MM.1S (cell line): ENCODE measurements around the gene PRSS36.

ENCODE experiments used
- DNase-seq: peaks from one replicate; pipeline ENCODE4 v3.0.0-alpha.2; 2015
- H2AFZ ChIP-seq: fragments of 300-600 bp; sonication (generic); 2 replicates; pipeline ENCODE4 v1.6.0; 2016; ENCODE audit warnings: antibody characterized with exemption, low read length
- H3F3A ChIP-seq: fragments of 300-600 bp; sonication (generic); 2 replicates; pipeline ENCODE4 v1.6.1; 2016; ENCODE audit warnings: mild to moderate bottlenecking, antibody characterized with exemption, low read length, moderate library complexity, mixed read lengths; ENCODE audit not compliant: insufficient read depth
- H3K27ac ChIP-seq: fragments of 300-600 bp; sonication (generic); 2 replicates; pipeline ENCODE4 v1.5.1; 2016; ENCODE audit warnings: mild to moderate bottlenecking, low read length
- H3K27me3 ChIP-seq: fragments of 300-600 bp; sonication (generic); replicated peaks from 2 replicates; pipeline ENCODE4 v1.6.0; 2016; ENCODE audit warnings: low read length; ENCODE audit not compliant: insufficient read depth
- H3K36me3 ChIP-seq: fragments of 300-600 bp; sonication (generic); replicated peaks from 2 replicates; pipeline ENCODE4 v1.6.1; 2016; ENCODE audit warnings: mild to moderate bottlenecking, low read length, mixed read lengths; ENCODE audit not compliant: insufficient read depth
- H3K4me1 ChIP-seq: fragments of 300-600 bp; sonication (generic); 2 replicates; pipeline ENCODE4 v1.6.1; 2016; ENCODE audit warnings: low read length, mixed read lengths
- H3K4me2 ChIP-seq: fragments of 300-600 bp; sonication (generic); 2 replicates; pipeline ENCODE4 v1.6.0; 2016; ENCODE audit warnings: low read depth, low read length
- H3K4me3 ChIP-seq: fragments of 300-600 bp; sonication (generic); 2 replicates; pipeline ENCODE4 v1.5.1; 2016; ENCODE audit warnings: low read length, mixed read lengths
- H3K79me2 ChIP-seq: fragments of 300-600 bp; sonication (generic); 2 replicates; pipeline ENCODE4 v1.6.1; 2016; ENCODE audit warnings: mixed run types, low read length, mixed read lengths
- H3K9ac ChIP-seq: fragments of 300-600 bp; sonication (generic); 2 replicates; pipeline ENCODE4 v1.6.1; 2016; ENCODE audit warnings: low read length, mixed read lengths
- H3K9me2 ChIP-seq: fragments of 300-600 bp; sonication (generic); replicated peaks from 2 replicates; pipeline ENCODE4 v1.6.1; 2016; ENCODE audit warnings: mild to moderate bottlenecking, low read length, mixed read lengths; ENCODE audit not compliant: insufficient read depth
- H3K9me3 ChIP-seq: fragments of 300-600 bp; sonication (generic); replicated peaks from 2 replicates; pipeline ENCODE4 v1.6.1; 2016; ENCODE audit warnings: mild to moderate bottlenecking, low read length, mixed read lengths; ENCODE audit not compliant: insufficient read depth
- H4K20me1 ChIP-seq: fragments of 300-600 bp; sonication (generic); 2 replicates; pipeline ENCODE4 v1.6.1; 2016; ENCODE audit warnings: mild to moderate bottlenecking, low read length, moderate library complexity, mixed read lengths; ENCODE audit not compliant: insufficient read depth
- CTCF ChIP-seq: fragments of 300-600 bp; sonication (generic); IDR thresholded peaks from 2 replicates; pipeline ENCODE4 v1.5.1; 2016; ENCODE audit warnings: antibody characterized with exemption, low read length, mixed read lengths
- EZH2 ChIP-seq: fragments of 300-600 bp; sonication (generic); optimal IDR thresholded peaks from 2 replicates; pipeline ENCODE3; 2017; ENCODE audit warnings: low read depth, mild to moderate bottlenecking, antibody characterized with exemption, low read length, mixed read lengths
- EZH2phosphoT487 ChIP-seq: fragments of 300-600 bp; sonication (generic); IDR thresholded peaks from 2 replicates; pipeline ENCODE4 v1.6.1; 2018; ENCODE audit warnings: antibody characterized with exemption, low read length

The PRSS36 gene

GRCh38 chr16:31187808-31188189, 37.9 kb upstream of the PRSS36 start:
- Histone ChIP-seq H3K27ac (no peak overlapping the region), H3K27me3 (no peaks in the 10 kb centered on the region), H2AFZ (no peak overlapping the region), H3K4me3 (no peak overlapping the region), H3K79me2 (peaks cover 77% of the 10 kb centered on the region), H4K20me1 (peaks cover 20% of the 10 kb centered on the region), H3K4me2 (no peak overlapping the region), H3K9me3 (no peaks in the 10 kb centered on the region), H3K36me3 (peaks cover 58% of the 10 kb centered on the region), H3K9me2 (no peaks in the 10 kb centered on the region), H3F3A (peaks cover 7% of the 10 kb centered on the region; the same call in 1 of the 2 replicates), H3K9ac (no peak overlapping the region), H3K4me1 (no peaks in the 10 kb centered on the region)
- TF ChIP-seq EZH2 (no peak), EZH2phosphoT487 (no peak), CTCF (no peak)
- DNase-seq: no peak

- Histone ChIP-seq H3K27ac (no peak overlapping the region), H3K9ac (no peak overlapping the region), H3K79me2 (peaks cover 82% of the 10 kb centered on the region), H3K36me3 (peaks cover 62% of the 10 kb centered on the region), H2AFZ (no peak overlapping the region), H3K4me1 (no peaks in the 10 kb centered on the region), H3K9me2 (no peaks in the 10 kb centered on the region), H3F3A (peaks cover 7% of the 10 kb centered on the region; the same call in 1 of the 2 replicates), H3K9me3 (no peaks in the 10 kb centered on the region), H3K27me3 (no peaks in the 10 kb centered on the region), H4K20me1 (peaks cover 26% of the 10 kb centered on the region), H3K4me2 (no peak overlapping the region), H3K4me3 (no peak overlapping the region)
- DNase-seq: no peak
- TF ChIP-seq CTCF: no peak
- no peak for TF ChIP-seq EZH2phosphoT487
- TF ChIP-seq EZH2: no peak
Observed at GRCh38 chr16:31186930-31187807, 37.3 kb upstream of the PRSS36 start.

DNA sequence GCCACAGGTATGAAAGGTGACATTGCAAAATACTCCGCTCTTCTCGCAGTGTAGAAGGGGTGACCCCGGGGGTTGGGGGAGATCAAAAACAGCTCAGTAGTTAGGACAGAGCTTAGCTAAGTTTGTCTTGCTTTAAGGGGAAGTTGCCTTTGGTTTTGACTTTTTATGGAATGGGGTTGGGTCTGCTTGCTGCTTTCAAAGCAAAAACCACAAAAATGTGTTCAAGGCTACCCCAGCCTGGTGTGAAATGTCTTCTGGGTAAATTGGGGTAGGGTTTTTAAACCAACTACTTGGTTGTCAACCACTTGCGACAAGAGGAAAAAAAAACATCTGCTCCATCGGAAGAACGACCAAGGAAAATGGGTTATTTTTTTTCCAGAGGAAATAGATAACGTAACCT, 36.3 kb upstream of the PRSS36 start:
- no peaks in the 10 kb centered on the region for H3K9me2 ChIP-seq
- H4K20me1 ChIP-seq: peaks cover 36% of the 10 kb centered on the region
- H3K79me2 ChIP-seq: peaks cover 89% of the 10 kb centered on the region
- H3K4me2 ChIP-seq: no peak overlapping the region
- TF ChIP-seq EZH2 (no peak), CTCF (no peak), EZH2phosphoT487 (no peak)
- H3F3A ChIP-seq: peaks cover 7% of the 10 kb centered on the region; the same call in 1 of the 2 replicates
- no peak overlapping the region for H3K9ac ChIP-seq
- no peak for DNase-seq
- no peak overlapping the region for H2AFZ ChIP-seq
- H3K4me3 ChIP-seq: no peak overlapping the region
- peaks cover 6% of the 10 kb centered on the region for H3K4me1 ChIP-seq
- no peaks in the 10 kb centered on the region for H3K9me3 ChIP-seq
- no peak overlapping the region for H3K27ac ChIP-seq
- peaks cover 59% of the 10 kb centered on the region for H3K36me3 ChIP-seq
- no peaks in the 10 kb centered on the region for H3K27me3 ChIP-seq
